Esophagus squamous epithelium (tissue), 5 donors: Measurements from ENCODE around the gene BBS9. TPM values are rescaled to one million over a fixed set of nuclear protein-coding genes. Genes with fewer than 3 reads are reported as not detected.

Source experiments
- DNase-seq: peaks from one replicate; lab custom pipeline; 2025; lab: John Stamatoyannopoulos, UW
- H3K27ac ChIP-seq, 4 donors: fragments of 200-600 bp; sonication (generic); one replicate each; pipeline ENCODE4 v1.5.1; 2016 to 2019; ENCODE audit warnings: mild to moderate bottlenecking in 1 of 4
- H3K27me3 ChIP-seq, 4 donors: fragments of 200-600 bp; sonication (generic); 1 replicate in 3 of 4; 2 replicates in 1 of 4; pipeline versions ENCODE4 v1.5.1 to v1.6.0; 2017 to 2021; ENCODE audit warnings: antibody characterized with exemption in 1 of 4
- H3K36me3 ChIP-seq, 3 donors: fragments of 200-600 bp; sonication (generic); one replicate each; pipeline ENCODE4 v1.5.1; 2016 to 2019
- H3K4me1 ChIP-seq, 3 donors: fragments of 200-600 bp; sonication (generic); one replicate each; pipeline ENCODE4 v1.5.1; 2017 to 2019
- H3K4me3 ChIP-seq, 4 donors: fragments of 200-600 bp; sonication (generic); 1 replicate in 3 of 4; 2 replicates in 1 of 4; pipeline ENCODE4 v1.5.1; 2016 to 2019; ENCODE audit warnings: mild to moderate bottlenecking in 2 of 4, moderate library complexity in 1 of 4
- H3K9me3 ChIP-seq, 3 donors: fragments of 200-600 bp; sonication (generic); one replicate each; pipeline ENCODE4 v1.5.1; 2016 to 2019
- POLR2A ChIP-seq, 4 donors: fragments of 450-650 bp; IDR thresholded peaks; one replicate each; pipeline ENCODE4 v1.6.1; 2017; ENCODE audit warnings: antibody characterized with exemption in 4 of 4, mild to moderate bottlenecking in 4 of 4, moderate library complexity in 3 of 4
- WGBS, 2 donors: methylation state at CpG; one replicate each; pipeline ENCODE4 v1.1.5; 2018; 5-methylcytosine and 5-hydroxymethylcytosine counted together
- intact Hi-C: fragments of 100-400 bp; cut with DNase I; formaldehyde crosslinking; loops from one replicate; pipeline ENCODE4 v1.15.0; 2022
- total RNA-seq, 4 donors: library from RNA; depleted of rRNA; stranded (reverse); fragments of >200 nt; gene quantifications; one replicate each; pipeline ENCODE4 v1.1.0, GENCODE V29; 2016
- TF ChIP-seq, protein P1 (sequence below), 6 experiments: fragments of 450-650 bp in 4 of 6; fragments of 200-600 bp in 2 of 6; sonication (generic) in 2 of 6; IDR thresholded peaks; one replicate each; pipeline ENCODE4 v1.5.1; 2016 to 2019; ENCODE audit warnings: antibody characterized with exemption in 6 of 6, mild to moderate bottlenecking in 4 of 6, moderate library complexity in 4 of 6
- donor health status: DM: yes; HTN: yes; CAD: no.

BBS9 gene
- total RNA-seq, 4 donors from 2014 or later: 4.8 to 16.8 (median 7.6) TPM

DNA sequence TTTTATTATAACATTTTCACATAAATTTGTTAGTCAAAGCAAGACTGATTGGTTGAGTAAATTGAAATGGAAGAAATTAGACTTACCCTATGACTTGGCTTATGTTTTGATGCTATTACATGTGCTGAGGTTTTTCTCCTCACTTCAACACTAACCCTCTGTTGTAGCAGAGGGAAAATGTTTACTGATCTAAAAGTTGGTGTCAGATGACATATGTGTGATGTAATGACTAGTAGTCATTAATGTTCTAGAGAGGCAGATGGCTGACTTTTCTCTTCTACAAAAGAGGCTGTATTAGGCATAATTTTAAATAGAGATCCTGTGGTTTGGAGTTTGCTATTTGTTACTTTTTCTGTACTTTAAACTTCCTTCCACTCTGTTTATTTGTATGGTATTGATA is 266.0 kb downstream of the BBS9 start:
- Histone ChIP-seq H3K27me3 (no peaks in the 10 kb centered on the region), H3K4me3 (no peak overlapping the region), H3K36me3 (no peaks in the 10 kb centered on the region), H3K4me1 (no peaks in the 10 kb centered on the region), H3K9me3 (no peaks in the 10 kb centered on the region), H3K27ac (no peak overlapping the region)
- TF ChIP-seq POLR2A (IDR thresholded peaks at IDR 0.05): no peak
- TF ChIP-seq, protein P1, sequence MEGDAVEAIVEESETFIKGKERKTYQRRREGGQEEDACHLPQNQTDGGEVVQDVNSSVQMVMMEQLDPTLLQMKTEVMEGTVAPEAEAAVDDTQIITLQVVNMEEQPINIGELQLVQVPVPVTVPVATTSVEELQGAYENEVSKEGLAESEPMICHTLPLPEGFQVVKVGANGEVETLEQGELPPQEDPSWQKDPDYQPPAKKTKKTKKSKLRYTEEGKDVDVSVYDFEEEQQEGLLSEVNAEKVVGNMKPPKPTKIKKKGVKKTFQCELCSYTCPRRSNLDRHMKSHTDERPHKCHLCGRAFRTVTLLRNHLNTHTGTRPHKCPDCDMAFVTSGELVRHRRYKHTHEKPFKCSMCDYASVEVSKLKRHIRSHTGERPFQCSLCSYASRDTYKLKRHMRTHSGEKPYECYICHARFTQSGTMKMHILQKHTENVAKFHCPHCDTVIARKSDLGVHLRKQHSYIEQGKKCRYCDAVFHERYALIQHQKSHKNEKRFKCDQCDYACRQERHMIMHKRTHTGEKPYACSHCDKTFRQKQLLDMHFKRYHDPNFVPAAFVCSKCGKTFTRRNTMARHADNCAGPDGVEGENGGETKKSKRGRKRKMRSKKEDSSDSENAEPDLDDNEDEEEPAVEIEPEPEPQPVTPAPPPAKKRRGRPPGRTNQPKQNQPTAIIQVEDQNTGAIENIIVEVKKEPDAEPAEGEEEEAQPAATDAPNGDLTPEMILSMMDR (IDR thresholded peaks at IDR 0.05): no peak
- intact Hi-C loops: no loop called here
- no peak for DNase-seq

DNA sequence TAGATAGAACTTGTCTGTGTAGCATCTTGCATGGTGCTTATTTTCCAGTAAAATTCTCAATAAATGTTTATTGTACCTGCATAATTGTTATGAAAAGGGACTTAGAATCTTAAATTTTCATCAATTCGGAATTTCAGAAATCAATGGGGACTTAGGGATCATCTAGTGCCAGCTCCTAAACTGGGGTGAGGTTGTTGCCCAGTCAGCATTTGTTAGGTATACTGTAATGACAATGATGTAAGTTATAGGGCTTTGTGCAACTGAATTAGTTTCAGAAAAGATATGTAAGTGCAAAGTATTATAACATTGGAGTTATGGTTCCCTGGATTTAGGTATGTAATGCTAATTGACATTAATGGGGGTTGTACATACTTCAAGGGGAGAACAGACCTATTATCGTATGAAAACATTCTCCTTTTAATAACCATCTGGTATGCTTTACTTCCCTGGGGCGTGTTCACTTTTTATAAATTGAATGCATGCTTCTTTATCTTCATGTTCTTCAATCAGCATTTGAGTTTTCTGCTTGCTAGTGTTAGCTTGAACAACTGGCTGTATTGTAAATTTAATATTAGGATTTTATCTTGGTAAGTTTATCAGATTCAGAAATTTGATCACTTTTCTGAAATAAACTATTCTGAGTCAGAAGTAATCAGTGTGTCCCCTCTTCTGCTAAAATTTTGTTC is 270.3 kb downstream of the BBS9 start:
- DNase-seq: no peak
- intact Hi-C loops: no loop called here
- TF ChIP-seq, protein P1 (IDR thresholded peaks at IDR 0.05): no peak
- no peak for TF ChIP-seq POLR2A (IDR thresholded peaks at IDR 0.05)
- Histone ChIP-seq H3K36me3 (no peaks in the 10 kb centered on the region), H3K9me3 (no peaks in the 10 kb centered on the region), H3K4me1 (no peaks in the 10 kb centered on the region), H3K4me3 (no peak overlapping the region), H3K27me3 (no peaks in the 10 kb centered on the region), H3K27ac (no peak overlapping the region)
- 81 to 88% methylated on average over 3 of the region's 3 CpGs for WGBS, 2 donors

DNA sequence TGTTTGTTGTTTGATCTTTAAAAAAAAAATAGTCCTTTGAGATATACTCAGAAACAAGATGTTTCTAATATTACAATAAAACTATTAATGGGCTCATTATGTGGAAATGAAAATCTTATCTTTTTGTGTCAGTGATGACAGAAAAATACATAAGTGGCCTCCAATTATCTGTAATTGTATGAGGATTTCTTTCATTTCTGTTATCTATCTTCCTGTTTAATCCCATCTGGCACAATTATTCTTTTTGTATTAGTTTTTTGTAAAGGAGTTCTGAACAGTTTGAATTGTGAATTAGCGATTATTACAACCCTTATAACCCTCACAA is 270.8 kb downstream of the BBS9 start:
- DNase-seq: no peak
- no peaks in the 10 kb centered on the region for H3K36me3 ChIP-seq
- 88 to 95% methylated on average over 1 of the region's 1 CpG for WGBS, 2 donors
- H3K4me1 ChIP-seq: no peaks in the 10 kb centered on the region
- no peak overlapping the region for H3K4me3 ChIP-seq
- no peak overlapping the region for H3K27ac ChIP-seq
- intact Hi-C loops: no loop called here
- TF ChIP-seq, protein P1 (IDR thresholded peaks at IDR 0.05): no peak
- H3K27me3 ChIP-seq: no peaks in the 10 kb centered on the region
- no peaks in the 10 kb centered on the region for H3K9me3 ChIP-seq

DNA sequence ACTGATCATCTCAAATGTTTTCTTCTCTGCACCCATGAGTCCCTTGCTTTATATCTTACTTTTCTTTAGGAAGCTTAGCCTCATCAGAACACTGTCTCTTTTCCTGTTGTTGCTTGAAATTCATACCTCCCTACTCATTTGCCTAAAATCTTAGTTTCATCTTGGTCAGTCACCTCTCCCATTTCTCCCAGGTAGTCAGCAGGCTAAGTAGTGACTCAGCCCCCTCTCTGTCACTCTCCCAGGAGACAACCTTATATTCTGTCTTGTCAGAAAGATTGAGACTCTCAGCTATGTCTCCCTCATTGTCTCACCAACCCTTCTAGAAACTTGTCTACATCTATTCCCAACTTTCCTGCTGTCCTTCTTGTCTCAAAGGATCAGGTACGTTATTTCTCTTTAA is 280.9 kb downstream of the BBS9 start:
- DNase-seq: no peak
- Histone ChIP-seq H3K4me3 (no peak overlapping the region), H3K4me1 (no peaks in the 10 kb centered on the region), H3K27ac (no peak overlapping the region), H3K27me3 (no peaks in the 10 kb centered on the region), H3K9me3 (peaks cover 0 to 14% (median 0%) of the 10 kb centered on the region in 3 donors), H3K36me3 (no peaks in the 10 kb centered on the region)
- no peak for TF ChIP-seq POLR2A (IDR thresholded peaks at IDR 0.05)
- TF ChIP-seq, protein P1 (IDR thresholded peaks at IDR 0.05): no peak
- intact Hi-C loops: no loop called here
- WGBS, 2 donors: 74 to 83% methylated on average over 1 of the region's 1 CpG

DNA sequence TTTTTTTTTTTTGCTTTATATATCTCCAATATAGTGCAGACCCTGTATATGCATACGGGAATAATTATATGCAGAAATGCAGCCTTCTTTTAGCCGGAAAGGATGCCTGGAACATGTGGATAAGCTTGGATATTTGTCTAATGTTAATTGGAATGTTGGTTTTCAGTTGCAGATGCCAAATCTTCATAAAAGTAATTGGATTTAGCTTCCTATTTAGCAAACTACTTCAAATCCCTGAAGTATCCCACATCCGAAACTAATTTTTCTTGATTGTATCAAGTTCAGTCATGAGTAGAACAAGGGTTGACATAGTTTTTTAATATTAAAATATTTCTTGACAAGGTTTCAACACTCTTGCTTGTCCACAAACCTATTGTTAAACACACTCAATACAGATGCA is 281.7 kb downstream of the BBS9 start:
- H3K9me3 ChIP-seq: peaks cover 0 to 14% (median 0%) of the 10 kb centered on the region in 3 donors
- H3K4me1 ChIP-seq: no peaks in the 10 kb centered on the region
- no peaks in the 10 kb centered on the region for H3K27me3 ChIP-seq
- no peak overlapping the region for H3K4me3 ChIP-seq
- WGBS, 2 donors: 76 to 86% methylated on average over 3 of the region's 3 CpGs
- DNase-seq: no peak
- intact Hi-C loops: no loop called here
- TF ChIP-seq, protein P1 (IDR thresholded peaks at IDR 0.05): no peak
- TF ChIP-seq POLR2A (IDR thresholded peaks at IDR 0.05): no peak
- H3K27ac ChIP-seq: no peak overlapping the region
- H3K36me3 ChIP-seq: no peaks in the 10 kb centered on the region
